HG02759 (cell line): ENCODE data around the gene QRICH2.
"Not testable (repeated sequence)": the region's sequence is repeated elsewhere in the genome, so short reads cannot be mapped to it uniquely, and the experiment has no call there.

Source experiments
- ATAC-seq: cut with Tn5 transposase; IDR thresholded peaks from one replicate; pipeline ENCODE4 v1.9.1; 2021; ENCODE audit warnings: mild to moderate bottlenecking, moderate library complexity; ENCODE audit not compliant: unreplicated experiment

Gene QRICH2

GRCh38 chr17:76307966-76308338 is at the start of gene QRICH2:
Gene QRICH2 (minus strand): TSS chr17:76308276. CDS start chr17:76307998, 278 bp downstream.
- no peak for ATAC-seq

GRCh38 chr17:76357597-76358158 is 49.6 kb upstream of the QRICH2 start:
- ATAC-seq: no peak

- ATAC-seq: no peak
These were observed 48.9 kb upstream of the QRICH2 start for GRCh38 chr17:76356803-76357456.

GRCh38 chr17:76354747-76355310 is 46.8 kb upstream of the QRICH2 start:
- no peak for ATAC-seq

GRCh38 chr17:76354317-76354729 is 46.2 kb upstream of the QRICH2 start:
- no peak for ATAC-seq

- ATAC-seq: peak; percentile 88
These were observed 45.7 kb upstream of the QRICH2 start, which contains the start of gene PRPSAP1 for GRCh38 chr17:76353599-76354316. Gene PRPSAP1 (minus strand): TSS chr17:76353916. CDS start chr17:76353703, 213 bp downstream.

- ATAC-seq: peak; percentile 34
These were observed 45.0 kb upstream of the QRICH2 start for GRCh38 chr17:76353004-76353598.

GRCh38 chr17:76351526-76352071 is 43.5 kb upstream of the QRICH2 start:
- no peak for ATAC-seq

- ATAC-seq: no peak
These were observed 42.4 kb upstream of the QRICH2 start for GRCh38 chr17:76350463-76350862.

GRCh38 chr17:76346936-76347335 is 38.9 kb upstream of the QRICH2 start:
- not testable (repeated sequence) for ATAC-seq

- no peak for ATAC-seq
These were observed 37.4 kb upstream of the QRICH2 start for GRCh38 chr17:76345377-76345974.

- no peak for ATAC-seq
These were observed 35.0 kb upstream of the QRICH2 start for GRCh38 chr17:76343106-76343505.

- ATAC-seq: no peak
These were observed 33.2 kb upstream of the QRICH2 start for GRCh38 chr17:76341301-76341700.

GRCh38 chr17:76337413-76337777 is 29.3 kb upstream of the QRICH2 start:
- ATAC-seq: no peak

- no peak for ATAC-seq
These were observed 28.8 kb upstream of the QRICH2 start for GRCh38 chr17:76336756-76337412.

- ATAC-seq: no peak
These were observed 27.8 kb upstream of the QRICH2 start for GRCh38 chr17:76335716-76336381.

GRCh38 chr17:76333673-76334505 is 25.8 kb upstream of the QRICH2 start:
- no peak for ATAC-seq

GRCh38 chr17:76331083-76331482 is 23.0 kb upstream of the QRICH2 start:
- no peak for ATAC-seq

GRCh38 chr17:76329664-76330063 is 21.6 kb upstream of the QRICH2 start:
- ATAC-seq: no peak
